ENCODE measurements around the gene PPRC1.

- peak in 1 of 4 experiments; percentile 3 for TF ChIP-seq CTCF (IDR thresholded peaks at IDR 0.05)
- no peak for TF ChIP-seq POLR2AphosphoS5 (IDR thresholded peaks at IDR 0.05)
- no peak for TF ChIP-seq POLR2A (IDR thresholded peaks at IDR 0.05)
Observed at GRCh38 chr10:102133373-102134195, 744 bp downstream of the PPRC1 start.

All from prostate gland (tissue), 2 donors.